ENCODE data around the gene CDKN2B.
A peak's percentile ranks its signal among the peaks of the same experiment; 100 is the strongest.

Gene CDKN2B

GRCh38 chr9:21976334-21976875 is 32.7 kb downstream of the CDKN2B start:
- no peak for TF ChIP-seq CTCF (IDR thresholded peaks at IDR 0.05)
- H3K27ac ChIP-seq, result no peak overlapping the region
- H3K9ac ChIP-seq, result no peak overlapping the region
- H3K36me3 ChIP-seq (ENCODE audit: control insufficient read depth, insufficient read depth, low read length), result no peaks in the 10 kb centered on the region
- peaks cover 10% of the 10 kb centered on the region for H3K27me3 ChIP-seq (ENCODE audit: control insufficient read depth, insufficient read depth, low read length)
- no peak overlapping the region for H3K4me3 ChIP-seq (ENCODE audit: low read depth, low read length)
- no peak overlapping the region for H3K4me2 ChIP-seq (ENCODE audit: low read length)
- H3K4me1 ChIP-seq, result no peaks in the 10 kb centered on the region
- no peak overlapping the region for H2AFZ ChIP-seq
- H3K79me2 ChIP-seq, result no peaks in the 10 kb centered on the region
- no peaks in the 10 kb centered on the region for H3K9me3 ChIP-seq (ENCODE audit: control insufficient read depth, low read length)

- no peaks in the 10 kb centered on the region for H3K79me2 ChIP-seq
- H3K4me1 ChIP-seq, result no peaks in the 10 kb centered on the region
- H3K27ac ChIP-seq, result no peak overlapping the region
- H3K9ac ChIP-seq, result no peak overlapping the region
- H2AFZ ChIP-seq, result no peak overlapping the region
- peak overlapping the region; percentile 51 for H3K4me2 ChIP-seq (ENCODE audit: low read length)
- no peaks in the 10 kb centered on the region for H3K9me3 ChIP-seq (ENCODE audit: control insufficient read depth, low read length)
- no peaks in the 10 kb centered on the region for H3K36me3 ChIP-seq (ENCODE audit: control insufficient read depth, insufficient read depth, low read length)
- peak overlapping the region; percentile 41 for H3K4me3 ChIP-seq (ENCODE audit: low read depth, low read length)
- H3K27me3 ChIP-seq (ENCODE audit: control insufficient read depth, insufficient read depth, low read length), result peaks cover 19% of the 10 kb centered on the region
- no peak for TF ChIP-seq CTCF (IDR thresholded peaks at IDR 0.05)
Measured at GRCh38 chr9:21974722-21975409, 34.2 kb downstream of the CDKN2B start.

GRCh38 chr9:21974343-21974721 is 34.8 kb downstream of the CDKN2B start:
- Histone ChIP-seq H3K79me2 (no peaks in the 10 kb centered on the region), H3K9me3 (ENCODE audit: control insufficient read depth, low read length) (no peaks in the 10 kb centered on the region)

GRCh38 chr9:21972361-21972760 is 36.7 kb downstream of the CDKN2B start:
- no peak for TF ChIP-seq CTCF (IDR thresholded peaks at IDR 0.05)
- Histone ChIP-seq H3K9me3 (ENCODE audit: control insufficient read depth, low read length) (no peaks in the 10 kb centered on the region), H3K27ac (no peak overlapping the region), H3K9ac (no peak overlapping the region), H3K36me3 (ENCODE audit: control insufficient read depth, insufficient read depth, low read length) (no peaks in the 10 kb centered on the region), H3K79me2 (no peaks in the 10 kb centered on the region), H3K4me1 (no peaks in the 10 kb centered on the region), H2AFZ (no peak overlapping the region), H3K4me2 (ENCODE audit: low read length) (no peak overlapping the region), H3K27me3 (ENCODE audit: control insufficient read depth, insufficient read depth, low read length) (peaks cover 30% of the 10 kb centered on the region), H3K4me3 (ENCODE audit: low read depth, low read length) (no peak overlapping the region)

More at GRCh38 chr9:21974343-21974721, 34.8 kb downstream of the CDKN2B start:
- no peak overlapping the region for H2AFZ ChIP-seq
- no peaks in the 10 kb centered on the region for H3K36me3 ChIP-seq (ENCODE audit: control insufficient read depth, insufficient read depth, low read length)
- H3K4me1 ChIP-seq, result no peaks in the 10 kb centered on the region
- H3K4me2 ChIP-seq (ENCODE audit: low read length), result peak overlapping the region; percentile 51
- H3K27ac ChIP-seq, result no peak overlapping the region
- H3K9ac ChIP-seq, result no peak overlapping the region
- TF ChIP-seq CTCF (IDR thresholded peaks at IDR 0.05), result no peak
- peaks cover 19% of the 10 kb centered on the region for H3K27me3 ChIP-seq (ENCODE audit: control insufficient read depth, insufficient read depth, low read length)
- peak overlapping the region; percentile 41 for H3K4me3 ChIP-seq (ENCODE audit: low read depth, low read length)

All from parathyroid adenoma (tissue), 2 donors.